GM04504 (cell line): ENCODE data around the gene UBTD2.
"Not testable (repeated sequence)": the region's sequence is repeated elsewhere in the genome, so short reads cannot be mapped to it uniquely, and the experiment has no call there.

Experiments used
- DNase-seq: peaks from one replicate; pipeline ENCODE4 v3.0.0-alpha.2; 2012; ENCODE audit warnings: low read depth

Gene UBTD2

GRCh38 chr5:172293054-172293744 lies 9.6 kb upstream of the UBTD2 start:
- no peak for DNase-seq

- DNase-seq = not testable (repeated sequence)
Observed at GRCh38 chr5:172291837-172292236, 8.3 kb upstream of the UBTD2 start.

GRCh38 chr5:172288465-172288864 lies 4.9 kb upstream of the UBTD2 start:
- DNase-seq = no peak

- not testable (repeated sequence) for DNase-seq
Observed at GRCh38 chr5:172287140-172287539, 3.6 kb upstream of the UBTD2 start.

- DNase-seq = no peak
Observed at GRCh38 chr5:172285226-172286143, 1.9 kb upstream of the UBTD2 start.

- DNase-seq = no peak
Observed at GRCh38 chr5:172284611-172284980, 1.0 kb upstream of the UBTD2 start.

GRCh38 chr5:172283862-172284610 lies 472 bp upstream of the UBTD2 start:
- DNase-seq = peak; percentile 54

- DNase-seq = no peak
Observed at GRCh38 chr5:172282272-172283019, 1.1 kb downstream of the UBTD2 start.

- no peak for DNase-seq
Observed at GRCh38 chr5:172281346-172281745, 2.2 kb downstream of the UBTD2 start.

- DNase-seq = no peak
Observed at GRCh38 chr5:172280929-172281328, 2.6 kb downstream of the UBTD2 start.

- no peak for DNase-seq
Observed at GRCh38 chr5:172280317-172280716, 3.2 kb downstream of the UBTD2 start.

- no peak for DNase-seq
Observed at GRCh38 chr5:172278356-172278755, 5.2 kb downstream of the UBTD2 start.

- no peak for DNase-seq
Observed at GRCh38 chr5:172276214-172276613, 7.3 kb downstream of the UBTD2 start.

- DNase-seq = no peak
Observed at GRCh38 chr5:172274951-172275753, 8.4 kb downstream of the UBTD2 start.

GRCh38 chr5:172267943-172268342 lies 15.6 kb downstream of the UBTD2 start:
- no peak for DNase-seq

- no peak for DNase-seq
Observed at GRCh38 chr5:172266676-172267092, 16.9 kb downstream of the UBTD2 start.

GRCh38 chr5:172266071-172266675 lies 17.4 kb downstream of the UBTD2 start:
- no peak for DNase-seq

GRCh38 chr5:172264815-172265395 lies 18.7 kb downstream of the UBTD2 start:
- DNase-seq = no peak

GRCh38 chr5:172255444-172255843 lies 28.1 kb downstream of the UBTD2 start:
- DNase-seq = no peak

GRCh38 chr5:172252501-172252900 lies 31.1 kb downstream of the UBTD2 start:
- DNase-seq = no peak
